Measurements from ENCODE around the gene TAC4.
"Not testable (repeated sequence)": the region's sequence is repeated elsewhere in the genome, so short reads cannot be mapped to it uniquely, and the experiment has no call there.

The TAC4 gene

GRCh38 chr17:49842371-49842770, 5.5 kb downstream of the TAC4 start:
- DNase-seq = no peak

GRCh38 chr17:49841548-49841947, 6.3 kb downstream of the TAC4 start:
- DNase-seq = no peak

GRCh38 chr17:49839455-49839854, 8.4 kb downstream of the TAC4 start:
- no peak for DNase-seq

- DNase-seq = no peak
Observed at GRCh38 chr17:49836111-49837030, 11.5 kb downstream of the TAC4 start.

GRCh38 chr17:49835472-49835871, 12.4 kb downstream of the TAC4 start:
- no peak for DNase-seq

GRCh38 chr17:49834118-49834743, 13.6 kb downstream of the TAC4 start:
- no peak for DNase-seq

GRCh38 chr17:49832840-49833599, 14.8 kb downstream of the TAC4 start:
- DNase-seq = no peak

GRCh38 chr17:49830605-49831004, 17.3 kb downstream of the TAC4 start:
- DNase-seq = no peak

GRCh38 chr17:49829026-49829425, 18.8 kb downstream of the TAC4 start:
- no peak for DNase-seq

GRCh38 chr17:49828325-49828724, 19.5 kb downstream of the TAC4 start:
- DNase-seq = not testable (repeated sequence)

GRCh38 chr17:49825645-49826044, 22.2 kb downstream of the TAC4 start:
- no peak for DNase-seq

GRCh38 chr17:49823614-49824013, 24.3 kb downstream of the TAC4 start:
- DNase-seq = no peak

- DNase-seq = no peak
Observed at GRCh38 chr17:49822829-49823228, 25.0 kb downstream of the TAC4 start.

- no peak for DNase-seq
Observed at GRCh38 chr17:49821916-49822315, 26.0 kb downstream of the TAC4 start.

GRCh38 chr17:49821466-49821865, 26.4 kb downstream of the TAC4 start:
- DNase-seq = no peak

- DNase-seq = no peak
Observed at GRCh38 chr17:49820773-49821172, 27.1 kb downstream of the TAC4 start.

- no peak for DNase-seq
Observed at GRCh38 chr17:49819651-49820050, 28.2 kb downstream of the TAC4 start.

GRCh38 chr17:49819138-49819537, 28.7 kb downstream of the TAC4 start:
- DNase-seq = peak; percentile 5 to 6

GRCh38 chr17:49817993-49818392, 29.9 kb downstream of the TAC4 start:
- peak; percentile 32 to 46 for DNase-seq

- DNase-seq = no peak
Observed at GRCh38 chr17:49815761-49816281, 32.0 kb downstream of the TAC4 start.

GRCh38 chr17:49814781-49815529, 32.9 kb downstream of the TAC4 start:
- no peak for DNase-seq

GRCh38 chr17:49809056-49809455, 38.8 kb downstream of the TAC4 start:
- DNase-seq = no peak

- DNase-seq = no peak
Observed at GRCh38 chr17:49798738-49799137, 49.1 kb downstream of the TAC4 start.
